Erythroblast (primary cell): ENCODE measurements around the gene CASQ1.

Source experiments
- GATA1 ChIP-seq: IDR thresholded peaks from 2 replicates; pipeline ENCODE4 v1.6.1; 2011; ENCODE audit warnings: low read depth, mild to moderate bottlenecking, control low read depth, low read length, moderate library complexity
- POLR2A ChIP-seq: IDR thresholded peaks from 2 replicates; pipeline ENCODE4 v1.6.1; 2011; ENCODE audit warnings: mild to moderate bottlenecking, low read length

- TF ChIP-seq POLR2A (no peak), GATA1 (no peak)
Measured at GRCh38 chr1:160179336-160179735, 11.0 kb upstream of the CASQ1 start.
